Esophagus (tissue), 2 donors: Measurements from ENCODE around the gene SLC24A4. TPM values are rescaled to one million over a fixed set of nuclear protein-coding genes. Genes with fewer than 3 reads are reported as not detected.

Experiments used
- H3K27ac ChIP-seq, 2 donors: one replicate each; pipeline ENCODE4 v1.5.1; 2013; ENCODE audit warnings: low read depth in 2 of 2, mild to moderate bottlenecking in 2 of 2, inconsistent platforms in 1 of 2, low read length in 1 of 2, moderate library complexity in 1 of 2
- H3K27me3 ChIP-seq, 2 donors: one replicate each; pipeline ENCODE4 v1.6.1; 2013; ENCODE audit warnings: low read length in 2 of 2, control low read depth in 1 of 2, mild to moderate bottlenecking in 1 of 2; ENCODE audit not compliant: insufficient read depth in 2 of 2, control insufficient read depth in 1 of 2
- H3K36me3 ChIP-seq, 2 donors: one replicate each; pipeline ENCODE4 v1.6.1; 2013; ENCODE audit warnings: low read length in 1 of 2; ENCODE audit not compliant: control insufficient read depth in 2 of 2, insufficient read depth in 2 of 2
- H3K4me1 ChIP-seq, 2 donors: one replicate each; pipeline ENCODE4 v1.6.1; 2013; ENCODE audit warnings: low read length in 1 of 2; ENCODE audit not compliant: control insufficient read depth in 2 of 2, insufficient read depth in 2 of 2
- H3K4me3 ChIP-seq, 2 donors: one replicate each; pipeline ENCODE4 v1.5.1; 2013; ENCODE audit warnings: low read length in 2 of 2, mild to moderate bottlenecking in 2 of 2, low read depth in 1 of 2, moderate library complexity in 1 of 2
- H3K9me3 ChIP-seq, 2 donors: one replicate each; pipeline ENCODE4 v1.6.1; 2013; ENCODE audit warnings: mild to moderate bottlenecking in 2 of 2, low read depth in 1 of 2, low read length in 1 of 2, moderate library complexity in 1 of 2; ENCODE audit not compliant: control insufficient read depth in 2 of 2, insufficient read depth in 1 of 2
- WGBS, 2 donors: extraction: QIAGEN DNeasy Blood & Tissue Kit; methylation state at CpG; one replicate each; pipeline ENCODE4 v1.1.7; 2013; 5-methylcytosine and 5-hydroxymethylcytosine counted together
- polyA plus RNA-seq, 2 donors: library from polyadenylated mRNA; stranded (reverse); fragments of 200-250 nt; gene quantifications; one replicate each; pipeline ENCODE4 v1.2.3, GENCODE V29; 2013
- donor health status: healthy with polysubstance abuse.
- donor health status: Bipolar disorder and iron deficiency.

The SLC24A4 gene
- polyA plus RNA-seq, 2 donors: 0.04 TPM

GRCh38 chr14:92516344-92516965 is 193.5 kb downstream of the SLC24A4 start:
- Histone ChIP-seq H3K4me1 (peaks cover 0 to 14% of the 10 kb centered on the region in 2 donors), H3K27me3 (no peaks in the 10 kb centered on the region), H3K27ac (no peak overlapping the region), H3K9me3 (peaks cover 0 to 2% of the 10 kb centered on the region in 2 donors), H3K36me3 (no peaks in the 10 kb centered on the region), H3K4me3 (no peak overlapping the region)
- WGBS, 2 donors: 79 to 86% methylated on average over 4 of the region's 4 CpGs

DNA sequence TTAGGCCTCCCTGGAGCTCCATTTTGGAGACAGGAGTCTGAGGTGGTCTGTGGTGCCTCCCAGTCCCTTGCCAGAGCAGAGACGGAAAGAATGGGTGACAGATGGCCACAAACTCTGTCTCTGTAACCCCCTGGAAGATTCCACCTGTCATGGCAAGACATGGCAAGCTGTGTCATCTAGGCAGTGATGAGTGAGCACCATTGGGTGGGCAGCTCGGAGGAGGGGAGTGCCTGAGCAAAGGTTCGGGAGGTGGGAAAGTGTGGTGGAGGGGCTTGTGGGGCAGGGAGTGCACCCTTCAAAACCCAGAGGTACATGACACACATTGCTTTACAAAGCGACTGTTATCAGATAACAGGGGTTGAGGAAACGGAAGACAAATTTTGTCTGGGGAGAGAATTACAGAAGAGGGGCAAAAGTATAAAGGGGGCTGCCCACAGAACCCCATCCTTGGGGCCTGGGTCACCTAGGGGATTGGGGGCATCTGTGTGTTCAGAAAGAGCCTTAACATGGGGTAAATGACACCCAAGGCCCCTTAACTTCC is 194.1 kb downstream of the SLC24A4 start:
- Histone ChIP-seq H3K27ac (no peak overlapping the region), H3K36me3 (no peaks in the 10 kb centered on the region), H3K4me3 (no peak overlapping the region), H3K27me3 (no peaks in the 10 kb centered on the region), H3K4me1 (peaks cover 3 to 12% of the 10 kb centered on the region in 2 donors), H3K9me3 (peaks cover 0 to 2% of the 10 kb centered on the region in 2 donors)
- whole genome bisulfite sequencing, 2 donors: 79 to 88% methylated on average over 5 of the region's 5 CpGs

- no peaks in the 10 kb centered on the region for H3K27me3 ChIP-seq
- H3K27ac ChIP-seq: no peak overlapping the region
- H3K9me3 ChIP-seq: peaks cover 0 to 2% of the 10 kb centered on the region in 2 donors
- H3K4me1 ChIP-seq: peaks cover 3 to 12% of the 10 kb centered on the region in 2 donors
- 75 to 77% methylated on average over 2 of the region's 2 CpGs for WGBS, 2 donors
- no peaks in the 10 kb centered on the region for H3K36me3 ChIP-seq
- H3K4me3 ChIP-seq: no peak overlapping the region
Observed at GRCh38 chr14:92517761-92518160, 194.8 kb downstream of the SLC24A4 start.

DNA sequence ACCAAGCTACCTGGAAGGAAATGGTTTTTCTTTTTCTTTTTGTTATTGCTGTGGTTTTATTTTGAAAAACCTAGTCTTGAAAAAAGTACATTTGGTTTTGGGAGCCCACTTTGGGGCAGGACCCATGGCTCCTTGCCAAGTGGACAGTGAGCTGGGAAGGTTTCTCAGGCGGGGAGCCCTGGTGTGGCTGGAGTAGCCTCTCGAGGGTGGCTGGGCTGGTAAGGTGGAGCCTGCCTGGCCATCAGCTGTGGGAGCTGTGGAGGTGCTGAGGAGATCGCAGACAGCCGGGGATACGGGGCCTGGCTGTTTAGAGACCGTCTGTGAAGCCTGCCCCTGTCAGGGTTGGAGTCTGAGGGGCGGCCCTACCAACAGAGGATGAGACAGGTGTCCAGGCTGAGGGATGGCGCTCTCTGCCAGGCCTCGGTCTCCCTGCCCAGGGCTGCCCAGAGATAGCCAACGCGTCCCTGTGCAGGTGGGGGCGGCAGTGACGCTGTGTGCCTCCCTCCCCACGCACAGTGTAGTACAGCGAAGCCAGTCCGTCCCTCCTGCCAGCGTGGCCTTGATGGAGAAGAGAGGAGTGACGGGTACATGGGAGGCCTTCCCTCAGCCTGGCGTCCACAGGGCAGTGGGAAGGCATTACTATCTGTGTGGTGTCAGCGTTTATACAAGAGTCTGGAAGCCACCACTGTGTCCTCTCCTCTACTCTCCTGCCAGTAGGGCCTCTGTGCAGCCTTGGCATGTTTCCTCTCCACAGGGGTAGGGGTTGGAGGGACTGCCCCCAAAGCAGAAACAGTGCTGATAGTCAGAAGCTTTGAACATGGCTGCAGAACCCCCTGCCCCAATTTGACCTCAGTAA is 196.5 kb downstream of the SLC24A4 start:
- peak overlapping the region in 1 of 2 donors; percentile 61 for H3K27ac ChIP-seq

DNA sequence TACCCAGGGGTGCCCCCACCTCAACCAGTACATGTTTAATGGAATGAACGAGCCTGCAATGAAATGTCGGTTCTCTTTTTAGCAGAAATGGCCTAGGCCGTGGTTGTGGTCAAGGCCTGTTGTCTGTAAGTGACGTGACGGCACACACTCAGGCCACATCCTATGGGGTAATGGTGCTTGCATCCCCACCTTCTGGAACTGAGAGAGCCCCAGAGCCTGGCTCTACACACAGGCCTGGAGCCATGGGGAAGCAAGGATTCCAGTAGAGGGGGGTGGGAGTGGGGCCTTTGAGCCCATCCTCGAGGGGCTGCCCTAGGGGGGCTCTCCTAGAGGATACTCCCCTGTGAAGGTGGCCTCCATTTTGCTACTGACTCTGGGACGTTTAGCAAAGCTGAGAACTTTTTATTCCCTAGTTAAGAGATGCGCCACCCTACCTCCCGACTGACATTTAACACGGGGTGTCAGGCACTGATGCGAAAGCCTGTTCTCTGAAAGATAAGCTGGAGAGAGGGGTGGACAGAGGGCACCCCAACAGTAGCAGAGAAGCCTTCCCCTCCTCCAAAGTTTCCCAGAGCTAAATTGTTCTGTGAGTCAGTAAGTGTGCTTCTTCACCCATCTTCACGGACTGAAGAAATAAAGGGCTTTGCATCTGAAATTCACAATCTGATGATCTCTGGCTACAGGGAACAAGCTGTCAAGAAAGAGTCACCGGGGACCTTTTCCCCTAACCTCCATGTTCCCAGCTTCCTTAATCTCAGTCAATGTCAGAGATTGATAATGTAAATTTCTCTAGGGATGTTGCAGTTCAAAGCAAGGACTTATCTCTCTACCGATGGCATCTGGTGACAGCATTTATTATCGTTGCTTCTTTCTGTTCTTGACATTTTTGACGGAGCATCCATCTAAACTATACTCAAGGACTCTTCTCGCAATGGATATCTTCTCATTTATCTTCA is 197.4 kb downstream of the SLC24A4 start:
- Histone ChIP-seq H3K4me1 (peaks cover 3 to 15% of the 10 kb centered on the region in 2 donors), H3K36me3 (no peaks in the 10 kb centered on the region), H3K27me3 (no peaks in the 10 kb centered on the region), H3K4me3 (no peak overlapping the region), H3K9me3 (no peaks in the 10 kb centered on the region), H3K27ac (no peak overlapping the region)
- WGBS, 2 donors: 81 to 86% methylated on average over 17 of the region's 17 CpGs

More for the DNA sequence above, 196.5 kb downstream of the SLC24A4 start:
- WGBS, 2 donors: 86 to 89% methylated on average over 18 to 20 of the region's 20 CpGs
- H3K36me3 ChIP-seq: no peaks in the 10 kb centered on the region
- peaks cover 3 to 7% of the 10 kb centered on the region in 2 donors for H3K4me1 ChIP-seq
- no peaks in the 10 kb centered on the region for H3K9me3 ChIP-seq
- H3K4me3 ChIP-seq: no peak overlapping the region
- H3K27me3 ChIP-seq: no peaks in the 10 kb centered on the region

GRCh38 chr14:92521058-92521415 is 198.1 kb downstream of the SLC24A4 start:
- Histone ChIP-seq H3K9me3 (no peaks in the 10 kb centered on the region), H3K4me3 (no peak overlapping the region), H3K27ac (no peak overlapping the region), H3K4me1 (peaks cover 3 to 18% of the 10 kb centered on the region in 2 donors), H3K36me3 (no peaks in the 10 kb centered on the region), H3K27me3 (no peaks in the 10 kb centered on the region)
- WGBS, 2 donors: 89 to 95% methylated on average over 2 of the region's 2 CpGs

DNA sequence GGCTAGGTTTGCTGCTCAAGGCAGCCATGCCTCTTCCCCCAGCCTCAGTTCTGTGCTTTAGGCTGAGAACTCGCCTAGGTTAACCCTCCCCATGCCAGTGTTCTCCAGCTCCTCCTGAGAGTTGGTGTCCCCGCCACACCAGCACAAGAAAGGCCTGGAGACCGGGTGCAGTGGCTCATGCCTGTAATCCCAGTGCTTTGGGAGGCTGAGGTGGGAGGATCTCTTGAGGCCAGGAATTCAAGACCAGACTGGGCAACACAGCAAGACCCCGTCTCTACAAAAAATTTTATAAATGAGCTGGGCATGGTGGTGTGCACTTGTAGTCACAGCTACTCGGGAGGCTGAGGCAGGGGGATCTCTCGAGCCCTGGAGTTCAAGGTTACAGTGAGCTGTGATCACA is 200.8 kb downstream of the SLC24A4 start:
- Histone ChIP-seq H3K27me3 (no peaks in the 10 kb centered on the region), H3K27ac (peak overlapping the region in 1 of 2 donors; percentile 15), H3K4me3 (no peak overlapping the region), H3K36me3 (no peaks in the 10 kb centered on the region), H3K4me1 (peaks cover 5 to 18% of the 10 kb centered on the region in 2 donors), H3K9me3 (no peaks in the 10 kb centered on the region)
- 86 to 89% methylated on average over 6 of the region's 6 CpGs for WGBS, 2 donors

DNA sequence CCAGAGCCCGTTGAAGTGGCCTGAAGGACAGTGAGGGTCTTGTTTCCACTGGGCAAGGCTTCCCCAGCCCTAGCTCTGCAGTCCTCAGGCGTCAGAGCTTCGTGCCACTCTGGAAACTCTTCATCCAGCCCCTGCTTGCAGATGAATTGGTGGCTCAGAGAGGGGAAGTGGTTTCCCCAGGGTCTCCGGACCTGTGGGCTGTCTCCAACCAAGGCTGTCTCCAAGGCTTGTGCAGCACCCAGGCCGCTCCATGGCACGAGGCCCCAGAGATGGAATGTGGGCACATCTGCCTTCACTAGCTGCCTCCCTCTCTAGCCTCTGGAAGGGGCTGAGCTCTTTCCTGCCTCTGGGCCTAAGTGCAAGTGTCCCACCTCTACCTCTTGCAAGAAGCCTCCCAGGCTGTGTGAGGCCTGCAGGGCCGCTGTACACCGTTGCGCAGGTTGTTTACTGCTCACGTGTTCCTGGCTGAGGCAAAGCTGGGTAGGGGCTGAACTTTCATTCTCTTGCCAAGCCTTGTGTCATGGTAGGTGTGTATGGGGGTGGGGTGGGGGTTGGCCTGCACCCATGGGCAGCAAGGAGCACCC is 201.7 kb downstream of the SLC24A4 start:
- peaks cover 5 to 16% of the 10 kb centered on the region in 2 donors for H3K4me1 ChIP-seq
- peak overlapping the region in 1 of 2 donors; percentile 26 for H3K27ac ChIP-seq
- no peaks in the 10 kb centered on the region for H3K36me3 ChIP-seq
- no peaks in the 10 kb centered on the region for H3K27me3 ChIP-seq
- H3K4me3 ChIP-seq: no peak overlapping the region
- no peaks in the 10 kb centered on the region for H3K9me3 ChIP-seq
- WGBS, 2 donors: 73 to 75% methylated on average over 10 of the region's 10 CpGs
